Measurements from ENCODE around the gene IL12RB1.

- no peak for TF ChIP-seq EP300 (IDR thresholded peaks at IDR 0.05)
- TF ChIP-seq CTCF (IDR thresholded peaks at IDR 0.05), result no peak
- no peak for TF ChIP-seq POLR2A (IDR thresholded peaks at IDR 0.05)
These were observed 12.9 kb upstream of the IL12RB1 start for GRCh38 chr19:18099623-18099995.
